GM19463 (cell line): ENCODE data around the gene QPRT.
"Not testable (repeated sequence)": the region's sequence is repeated elsewhere in the genome, so short reads cannot be mapped to it uniquely, and the experiment has no call there.

ENCODE experiments used
- ATAC-seq: cut with Tn5 transposase; IDR thresholded peaks from one replicate; pipeline ENCODE4 v1.9.1; 2021; ENCODE audit warnings: mild to moderate bottlenecking, moderate library complexity; ENCODE audit not compliant: unreplicated experiment

QPRT gene

DNA sequence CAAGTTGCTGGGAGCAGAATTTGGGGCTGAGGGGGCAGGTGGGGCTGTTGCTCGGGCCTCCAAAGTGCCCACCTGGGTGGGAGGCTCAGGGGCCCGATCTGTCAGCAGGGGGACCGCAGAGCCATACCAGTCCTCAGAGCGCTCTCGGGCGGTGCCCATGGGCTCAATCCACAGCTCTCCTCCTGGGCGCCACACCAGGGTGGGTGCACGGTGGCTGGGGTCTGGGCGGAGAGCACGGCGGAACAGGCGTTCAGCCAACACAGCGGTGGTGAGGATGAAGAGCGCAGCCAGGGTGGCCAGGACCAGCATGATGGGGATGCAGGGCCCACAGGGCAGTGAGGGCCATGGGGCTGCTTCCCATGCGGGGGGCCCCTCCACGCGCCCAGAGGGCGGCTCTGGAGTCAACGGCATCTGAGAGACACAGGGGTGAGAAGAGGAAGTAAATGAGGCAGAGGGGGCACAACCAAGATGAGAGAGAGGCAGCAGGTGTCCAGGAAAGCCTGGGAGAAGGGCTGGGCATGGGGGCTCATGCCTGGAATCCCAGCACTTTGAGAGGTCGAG lies 65.6 kb downstream of the QPRT start:
- ATAC-seq = no peak

DNA sequence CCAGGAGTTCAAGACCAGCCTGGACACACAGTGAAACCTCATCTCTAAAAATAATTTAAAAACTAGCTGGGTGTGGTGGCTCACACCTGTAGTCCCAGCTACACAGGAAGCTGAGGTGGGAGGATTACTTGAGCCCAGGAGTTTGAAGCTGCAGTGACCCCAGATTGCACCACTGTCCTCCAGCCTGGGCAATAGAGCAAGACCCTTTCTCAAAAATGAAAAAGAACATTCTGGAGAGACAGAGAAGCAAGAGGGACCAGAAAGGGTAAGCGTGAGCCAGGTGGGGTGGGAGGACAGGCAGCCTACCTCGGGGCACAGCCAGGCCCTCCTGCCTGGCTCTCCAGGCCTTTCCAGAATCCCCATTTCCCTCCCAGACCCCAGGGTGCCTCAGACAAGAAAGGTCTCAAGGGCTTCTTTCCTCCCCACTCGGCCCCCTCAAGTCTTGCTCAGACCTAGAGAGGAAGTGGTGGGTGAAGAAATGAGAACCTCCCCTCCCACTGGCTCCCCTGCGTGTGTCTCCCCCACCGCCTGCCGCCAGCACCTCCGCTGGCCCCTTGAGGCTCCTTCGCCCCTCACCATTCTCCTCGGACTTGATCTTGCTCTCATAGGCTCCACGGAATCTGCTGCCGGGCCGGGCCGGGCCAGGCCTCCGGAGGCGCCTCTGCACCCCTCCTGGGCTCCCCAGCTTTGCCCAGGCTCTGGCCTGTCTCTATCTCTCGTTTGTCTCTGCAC lies 66.3 kb downstream of the QPRT start:
- peak; percentile 31 for ATAC-seq

DNA sequence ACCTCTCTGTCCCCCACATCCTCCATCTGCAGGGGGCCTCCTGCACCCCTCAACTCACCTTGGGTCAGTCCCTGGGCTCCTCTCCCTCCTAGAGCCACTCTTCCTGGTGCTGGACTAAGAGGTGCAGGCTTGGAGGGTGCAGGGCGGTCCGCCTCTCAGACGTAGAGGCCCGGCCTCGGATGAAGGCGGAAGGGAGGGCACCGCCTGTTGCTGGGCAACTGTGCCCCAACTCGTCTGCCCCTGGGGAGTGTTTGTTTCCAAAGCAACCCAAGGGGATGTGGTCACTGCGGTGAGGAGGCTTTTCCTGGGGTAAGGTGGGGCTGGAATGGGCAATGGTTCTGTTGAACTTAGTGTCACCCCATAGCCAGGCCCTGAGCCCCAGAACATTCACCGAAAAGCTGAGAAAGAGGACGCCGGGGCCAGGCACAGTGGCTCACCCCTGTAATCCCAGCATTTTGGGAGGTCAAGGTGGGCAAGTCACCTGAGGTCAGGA lies 66.9 kb downstream of the QPRT start, which contains the start of gene C16orf54:
Gene C16orf54, minus strand, starts transcription at position 138 of the 493 bp plus-strand sequence. CDS start 1,039 bp downstream, outside the sequence.
- ATAC-seq = peak; percentile 91

DNA sequence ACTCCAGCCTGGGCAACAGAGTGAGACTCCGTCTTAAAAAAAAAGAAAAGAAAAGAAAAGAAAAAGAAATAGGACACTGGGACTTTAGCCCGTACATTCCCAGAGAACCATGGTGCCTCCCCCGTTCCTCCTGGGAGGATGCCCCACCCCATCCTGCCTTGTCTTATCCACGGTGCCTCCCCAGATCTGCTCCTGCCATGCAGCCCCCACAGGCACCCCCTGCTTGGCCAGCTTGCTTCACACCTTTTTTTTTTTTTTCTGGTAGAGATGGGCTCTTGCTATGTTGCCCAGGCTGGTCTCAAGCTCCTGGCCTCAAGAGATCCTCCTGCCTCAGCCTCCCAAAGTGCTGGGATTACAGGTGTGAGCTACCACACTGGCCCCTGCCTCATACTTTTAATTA lies 67.5 kb downstream of the QPRT start:
- not testable (repeated sequence) for ATAC-seq
